ENCODE measurements around the gene EMP2.
"Not testable (repeated sequence)": the region's sequence is repeated elsewhere in the genome, so short reads cannot be mapped to it uniquely, and the experiment has no call there.

The EMP2 gene

DNA sequence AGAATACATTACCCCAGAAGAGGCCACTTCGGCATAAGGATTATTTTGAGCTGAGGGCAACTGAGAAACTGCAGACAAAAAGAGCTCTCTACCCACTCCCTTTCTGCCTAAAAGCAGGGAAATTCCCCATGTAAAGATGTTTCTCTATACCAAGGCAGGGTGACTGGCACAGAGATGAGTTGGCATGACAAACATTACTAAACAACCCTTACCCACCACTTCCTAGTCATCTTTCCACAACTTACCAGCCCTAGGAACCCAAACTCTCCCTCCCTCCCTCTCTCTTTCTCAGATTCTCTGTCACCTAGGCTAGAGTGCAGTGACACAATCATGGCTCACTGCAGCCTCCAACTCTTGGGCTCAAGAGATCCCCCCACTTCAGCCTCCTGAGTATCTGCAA is 68.6 kb downstream of the EMP2 start:
- H3K4me3 ChIP-seq (ENCODE audit: control insufficient read depth, low read depth, low read length) = no peak overlapping the region
- DNase-seq (ENCODE audit: low read depth) = no peak
- TF ChIP-seq, protein P1, sequence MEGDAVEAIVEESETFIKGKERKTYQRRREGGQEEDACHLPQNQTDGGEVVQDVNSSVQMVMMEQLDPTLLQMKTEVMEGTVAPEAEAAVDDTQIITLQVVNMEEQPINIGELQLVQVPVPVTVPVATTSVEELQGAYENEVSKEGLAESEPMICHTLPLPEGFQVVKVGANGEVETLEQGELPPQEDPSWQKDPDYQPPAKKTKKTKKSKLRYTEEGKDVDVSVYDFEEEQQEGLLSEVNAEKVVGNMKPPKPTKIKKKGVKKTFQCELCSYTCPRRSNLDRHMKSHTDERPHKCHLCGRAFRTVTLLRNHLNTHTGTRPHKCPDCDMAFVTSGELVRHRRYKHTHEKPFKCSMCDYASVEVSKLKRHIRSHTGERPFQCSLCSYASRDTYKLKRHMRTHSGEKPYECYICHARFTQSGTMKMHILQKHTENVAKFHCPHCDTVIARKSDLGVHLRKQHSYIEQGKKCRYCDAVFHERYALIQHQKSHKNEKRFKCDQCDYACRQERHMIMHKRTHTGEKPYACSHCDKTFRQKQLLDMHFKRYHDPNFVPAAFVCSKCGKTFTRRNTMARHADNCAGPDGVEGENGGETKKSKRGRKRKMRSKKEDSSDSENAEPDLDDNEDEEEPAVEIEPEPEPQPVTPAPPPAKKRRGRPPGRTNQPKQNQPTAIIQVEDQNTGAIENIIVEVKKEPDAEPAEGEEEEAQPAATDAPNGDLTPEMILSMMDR (IDR thresholded peaks at IDR 0.05; ENCODE audit: control insufficient read depth, insufficient read depth, low read depth, low read length, missing control alignments) = no peak

DNA sequence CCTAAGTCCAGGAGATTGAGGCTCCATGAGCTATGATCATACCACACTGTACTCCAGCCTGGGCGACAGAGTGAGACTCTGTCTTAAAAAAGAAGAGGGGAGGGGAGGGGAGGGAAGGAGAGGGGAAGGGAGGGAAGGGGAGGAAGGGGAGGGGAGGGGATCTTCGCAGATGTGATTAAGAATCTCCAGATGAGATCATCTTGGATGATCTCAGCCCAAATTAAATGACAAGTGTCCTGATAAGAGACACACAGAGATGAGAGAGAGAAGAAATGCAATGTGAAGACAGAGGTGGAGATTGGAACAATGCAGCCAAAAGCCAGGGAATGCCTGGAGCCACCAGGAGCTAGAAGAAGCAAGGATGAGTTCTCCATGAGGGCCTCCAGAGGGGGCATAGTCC is 70.1 kb downstream of the EMP2 start:
- DNase-seq (ENCODE audit: low read depth) = no peak
- H3K4me3 ChIP-seq (ENCODE audit: control insufficient read depth, low read depth, low read length) = no peak overlapping the region
- TF ChIP-seq, protein P1 (IDR thresholded peaks at IDR 0.05; ENCODE audit: control insufficient read depth, insufficient read depth, low read depth, low read length, missing control alignments) = no peak

DNA sequence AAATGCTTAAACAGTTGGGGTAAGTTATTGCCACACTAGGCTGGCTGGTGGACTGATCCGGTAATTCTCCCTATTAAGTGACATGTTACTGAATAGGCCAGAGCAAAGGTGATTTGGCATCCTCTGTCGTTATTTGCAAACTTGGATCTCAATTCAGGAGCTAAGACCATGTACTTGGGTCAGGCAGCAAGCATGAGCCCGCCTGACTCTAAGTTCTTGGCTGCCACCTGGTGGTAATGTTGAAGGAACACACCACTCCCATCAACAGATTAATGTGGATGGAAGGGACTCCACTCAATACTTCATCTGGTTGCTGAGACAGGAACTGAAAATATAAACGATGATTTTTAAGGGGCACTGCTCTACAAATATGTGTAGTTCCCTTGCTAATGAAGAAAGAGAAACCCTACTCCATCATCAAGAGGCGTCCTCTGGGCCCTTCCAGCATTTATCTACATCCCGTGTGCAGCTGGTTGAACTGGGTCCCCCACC is 70.8 kb downstream of the EMP2 start:
- TF ChIP-seq, protein P1 (IDR thresholded peaks at IDR 0.05; ENCODE audit: control insufficient read depth, insufficient read depth, low read depth, low read length, missing control alignments) = peak; percentile 79
- H3K4me3 ChIP-seq (ENCODE audit: control insufficient read depth, low read depth, low read length) = no peak overlapping the region
- DNase-seq (ENCODE audit: low read depth) = peak; percentile 62

DNA sequence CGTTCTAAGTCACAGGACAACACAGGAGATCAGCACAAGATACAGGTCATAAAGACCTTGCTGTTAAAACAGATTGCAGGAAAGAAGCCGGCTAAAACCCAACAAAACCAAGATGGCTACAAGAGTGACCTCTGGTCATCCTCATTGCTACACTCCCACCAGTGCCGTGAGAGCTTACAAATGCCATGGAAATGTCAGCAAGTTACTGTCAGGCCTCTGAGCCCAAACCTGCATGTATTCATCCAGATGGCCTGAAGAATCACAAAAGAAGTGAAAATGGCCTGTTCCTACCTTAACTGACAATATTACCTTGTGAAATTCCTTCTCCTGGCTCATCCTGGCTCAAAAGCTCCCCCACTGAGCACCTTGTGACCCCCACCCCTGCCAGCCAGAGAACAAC is 75.1 kb downstream of the EMP2 start:
- not testable (repeated sequence) for DNase-seq (ENCODE audit: low read depth); H3K4me3 ChIP-seq (ENCODE audit: control insufficient read depth, low read depth, low read length)

DNA sequence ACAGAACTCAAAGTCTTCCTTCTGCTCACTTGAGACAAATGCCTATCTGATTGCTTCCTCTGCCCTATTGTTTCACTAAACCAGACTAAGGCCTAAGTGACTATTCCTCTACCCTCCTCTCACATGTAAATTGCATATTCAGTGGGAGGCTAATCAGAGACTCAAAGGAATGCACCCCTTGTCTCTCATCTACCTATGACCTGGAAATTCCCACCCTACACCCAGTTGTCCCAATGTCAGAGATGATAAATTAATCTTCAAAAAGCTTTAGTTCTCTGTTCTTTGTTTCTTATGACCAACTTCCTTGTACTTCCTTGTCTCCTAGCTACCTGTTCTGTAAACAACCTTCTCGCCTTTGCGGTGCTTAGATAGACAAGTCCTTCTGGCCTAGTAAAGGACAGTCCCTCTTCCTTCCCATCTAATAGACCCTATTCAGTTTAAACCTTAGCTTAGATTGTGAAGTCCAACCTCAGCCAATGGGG is 76.0 kb downstream of the EMP2 start:
- TF ChIP-seq, protein P1 (IDR thresholded peaks at IDR 0.05; ENCODE audit: control insufficient read depth, insufficient read depth, low read depth, low read length, missing control alignments) = no peak
- DNase-seq (ENCODE audit: low read depth) = no peak
- no peak overlapping the region for H3K4me3 ChIP-seq (ENCODE audit: control insufficient read depth, low read depth, low read length)

DNA sequence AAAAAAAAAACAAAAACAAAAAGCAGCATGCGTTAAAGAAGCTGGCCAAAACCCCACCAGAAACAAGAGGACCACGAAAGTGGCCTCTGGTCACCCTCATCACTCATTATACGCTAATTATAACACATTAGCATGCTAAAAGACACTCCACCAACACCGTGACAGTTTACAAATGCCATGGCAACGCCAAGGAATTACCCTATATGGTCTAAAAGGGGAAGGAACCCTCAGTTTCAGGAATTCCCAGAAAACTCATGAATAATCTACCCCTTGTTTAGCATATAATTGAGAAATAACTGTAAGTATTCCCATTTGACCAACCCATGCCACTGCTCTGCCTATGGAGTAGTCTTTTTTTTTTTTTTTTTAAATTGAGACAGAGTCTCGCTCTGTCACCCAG is 77.6 kb downstream of the EMP2 start:
- no peak overlapping the region for H3K4me3 ChIP-seq (ENCODE audit: control insufficient read depth, low read depth, low read length)
- no peak for DNase-seq (ENCODE audit: low read depth)
- TF ChIP-seq, protein P1 (IDR thresholded peaks at IDR 0.05; ENCODE audit: control insufficient read depth, insufficient read depth, low read depth, low read length, missing control alignments) = no peak

DNA sequence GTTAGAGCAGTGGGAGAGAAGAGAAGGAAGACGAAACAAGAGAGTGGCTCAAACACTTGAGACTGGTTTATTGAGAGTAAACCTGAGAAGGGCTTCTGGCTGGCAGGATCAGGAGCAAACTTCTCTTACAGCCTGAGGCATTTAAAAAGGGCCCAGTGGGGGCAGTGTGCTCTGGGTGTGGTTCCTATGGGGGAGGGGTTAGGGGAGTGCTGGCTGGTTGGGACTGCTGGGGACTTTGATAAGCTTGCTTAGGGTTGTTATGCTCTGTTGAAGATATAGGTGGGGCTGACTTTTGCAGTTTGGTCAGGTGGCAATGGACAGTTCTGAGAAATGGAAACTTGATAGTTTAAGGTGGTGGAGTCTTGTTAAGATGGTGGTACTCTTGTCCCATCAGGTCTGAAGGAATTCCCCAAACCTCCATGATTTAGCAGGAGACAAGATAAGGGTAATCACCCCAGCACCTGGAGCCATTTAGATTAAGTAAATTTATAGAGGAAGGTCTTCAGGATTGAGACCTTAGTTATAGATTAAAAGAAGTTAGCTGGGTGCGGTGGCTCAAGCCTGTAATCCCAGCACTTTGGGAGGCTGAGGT is 79.3 kb downstream of the EMP2 start:
- TF ChIP-seq, protein P1 (IDR thresholded peaks at IDR 0.05; ENCODE audit: control insufficient read depth, insufficient read depth, low read depth, low read length, missing control alignments) = no peak
- DNase-seq (ENCODE audit: low read depth) = no peak
- H3K4me3 ChIP-seq (ENCODE audit: control insufficient read depth, low read depth, low read length) = no peak overlapping the region
